Liver (tissue), 9 donors: ENCODE results near the gene DST. TPM values are rescaled to one million over a fixed set of nuclear protein-coding genes. Genes with fewer than 3 reads are reported as not detected.

Experiments used
- DNase-seq: peaks from one replicate; pipeline ENCODE4 v3.0.0-alpha.2; 2017; ENCODE audit warnings: low spot score
- H3K27ac ChIP-seq, 2 donors: one replicate each; pipeline ENCODE4 v1.7.0; 2013; ENCODE audit warnings: inconsistent platforms in 2 of 2, low read length in 2 of 2, control low read depth in 1 of 2, low read depth in 1 of 2, mild to moderate bottlenecking in 1 of 2
- H3K27me3 ChIP-seq, 4 donors: one replicate each; pipeline versions ENCODE4 v1.6.1 to v1.7.0; 2013; ENCODE audit warnings: low read length in 3 of 4, inconsistent platforms in 1 of 4, mild to moderate bottlenecking in 1 of 4, moderate library complexity in 1 of 4; ENCODE audit not compliant: control insufficient read depth in 4 of 4, insufficient read depth in 4 of 4
- H3K36me3 ChIP-seq, 4 donors: one replicate each; pipeline versions ENCODE4 v1.6.1 to v1.7.0; 2013; ENCODE audit warnings: low read length in 3 of 4, mild to moderate bottlenecking in 3 of 4, low read depth in 1 of 4, moderate library complexity in 1 of 4; ENCODE audit not compliant: control insufficient read depth in 4 of 4, insufficient read depth in 3 of 4
- H3K4me1 ChIP-seq, 4 donors: one replicate each; pipeline versions ENCODE4 v1.6.1 to v1.7.0; 2013; ENCODE audit warnings: low read length in 3 of 4, mild to moderate bottlenecking in 3 of 4, moderate library complexity in 1 of 4; ENCODE audit not compliant: control insufficient read depth in 4 of 4, insufficient read depth in 4 of 4
- H3K4me3 ChIP-seq, 3 donors: one replicate each; pipeline versions ENCODE4 v1.6.1 to v1.7.0; 2013; ENCODE audit warnings: low read length in 3 of 3, control low read depth in 1 of 3, low read depth in 1 of 3, mild to moderate bottlenecking in 1 of 3
- H3K9ac ChIP-seq, 2 donors: one replicate each; pipeline ENCODE4 v1.7.0; 2013; ENCODE audit warnings: low read length in 2 of 2, mild to moderate bottlenecking in 2 of 2, moderate library complexity in 2 of 2, control low read depth in 1 of 2, low read depth in 1 of 2
- H3K9me3 ChIP-seq, 4 donors: one replicate each; pipeline versions ENCODE4 v1.6.1 to v1.7.0; 2013; ENCODE audit warnings: low read length in 3 of 4; ENCODE audit not compliant: control insufficient read depth in 4 of 4
- EGR1 ChIP-seq, 2 donors: IDR thresholded peaks; 2 replicates each; pipeline ENCODE4 v1.6.1; 2016 to 2018; ENCODE audit warnings: antibody characterized with exemption in 2 of 2, low read depth in 2 of 2
- FOXA1 ChIP-seq: IDR thresholded peaks from 2 replicates; pipeline ENCODE4 v1.6.1; 2016; ENCODE audit warnings: antibody characterized with exemption
- FOXA2 ChIP-seq: IDR thresholded peaks from 2 replicates; pipeline ENCODE4 v1.6.1; 2016; ENCODE audit warnings: antibody characterized with exemption
- GABPA ChIP-seq, 2 donors: IDR thresholded peaks in 1 of 2; conservative IDR thresholded peaks in 1 of 2; 2 replicates each; pipeline ENCODE4 v1.6.1; 2016; ENCODE audit warnings: antibody characterized with exemption in 2 of 2, mild to moderate bottlenecking in 1 of 2, moderate library complexity in 1 of 2
- HNF4A ChIP-seq, 2 donors: conservative IDR thresholded peaks; 2 replicates each; pipeline ENCODE4 v1.6.1; 2016; ENCODE audit warnings: antibody characterized with exemption in 2 of 2, mild to moderate bottlenecking in 2 of 2
- JUND ChIP-seq, 2 donors: IDR thresholded peaks; 2 replicates each; pipeline ENCODE4 v1.6.1; 2016; ENCODE audit warnings: antibody characterized with exemption in 2 of 2
- MAX ChIP-seq: IDR thresholded peaks from 2 replicates; pipeline ENCODE4 v1.6.1; 2016; ENCODE audit warnings: antibody characterized with exemption
- NR2F2 ChIP-seq: IDR thresholded peaks from 2 replicates; pipeline ENCODE4 v1.6.1; 2016; ENCODE audit warnings: antibody characterized with exemption
- RAD21 ChIP-seq, 2 donors: IDR thresholded peaks; 2 replicates each; pipeline ENCODE4 v1.6.1; 2016; ENCODE audit warnings: antibody characterized with exemption in 2 of 2, mild to moderate bottlenecking in 2 of 2
- RXRA ChIP-seq, 2 donors: IDR thresholded peaks; 2 replicates each; pipeline ENCODE4 v1.6.1; 2017 to 2018; ENCODE audit warnings: antibody characterized with exemption in 2 of 2, mild to moderate bottlenecking in 1 of 2
- SP1 ChIP-seq: IDR thresholded peaks from 2 replicates; pipeline ENCODE4 v1.6.1; 2018; ENCODE audit warnings: antibody characterized with exemption, mild to moderate bottlenecking
- TAF1 ChIP-seq: conservative IDR thresholded peaks from 2 replicates; pipeline ENCODE4 v1.6.1; 2016; ENCODE audit warnings: antibody characterized with exemption, mild to moderate bottlenecking
- WGBS: extraction: QIAGEN DNeasy Blood & Tissue Kit; methylation state at CpG from one replicate; pipeline ENCODE4 v1.1.7; 2013; 5-methylcytosine and 5-hydroxymethylcytosine counted together
- polyA plus RNA-seq, 2 donors: library from polyadenylated mRNA; stranded (reverse) in 1 of 2; unstranded in 1 of 2; fragments of 200-250 nt in 1 of 2; fragments of >200 nt in 1 of 2; fragmentation: Nextera tagmentation in 1 of 2; extraction: Ambion mirVana in 1 of 2; gene quantifications; one replicate each; pipeline versions ENCODE4 v1.2.1 to v1.2.3, GENCODE V29; 2013 to 2015
- total RNA-seq, 2 donors: library from RNA; depleted of rRNA; stranded (reverse); fragments of >200 nt; gene quantifications; one replicate each; pipeline ENCODE4 v1.2.3, GENCODE V29; 2014
- TF ChIP-seq, protein P1 (sequence below): IDR thresholded peaks from 2 replicates; pipeline ENCODE4 v1.6.1; 2016; ENCODE audit warnings: antibody characterized with exemption
- TF ChIP-seq, protein P2 (sequence below): IDR thresholded peaks from 2 replicates; pipeline ENCODE4 v1.6.1; 2016; ENCODE audit warnings: antibody characterized with exemption
- TF ChIP-seq, protein P3 (sequence below): fragments of 150-350 bp; IDR thresholded peaks from 2 replicates; pipeline ENCODE4 v1.5.1; 2017; ENCODE audit warnings: improper control_type of control experiment, low read depth, low read length; ENCODE audit not compliant: missing input control
- donor health status: healthy.
- donor health status: healthy.
- donor health status: healthy.
- donor health status: healthy.
- donor health status: healthy.

DST gene
- total and polyA plus RNA-seq, 4 donors = 30.5 to 234 (median 86.7) TPM

GRCh38 chr6:56432194-56432593 lies 210.5 kb downstream of the DST start:
- H3K4me1 ChIP-seq = peaks cover 1 to 12% (median 5%) of the 10 kb centered on the region in 4 donors
- DNase-seq = no peak
- peaks cover 0 to 5% (median 2%) of the 10 kb centered on the region in 4 donors for H3K9me3 ChIP-seq
- TF ChIP-seq GABPA (IDR thresholded peaks at IDR 0.05 in 1 of 2, conservative IDR thresholded peaks at IDR 0.05 in 1 of 2) (no peak), MAX (no peak), TAF1 (no peak), FOXA1 (no peak), FOXA2 (no peak), JUND (IDR thresholded peaks at IDR 0.05) (no peak)
- TF ChIP-seq, protein P1, sequence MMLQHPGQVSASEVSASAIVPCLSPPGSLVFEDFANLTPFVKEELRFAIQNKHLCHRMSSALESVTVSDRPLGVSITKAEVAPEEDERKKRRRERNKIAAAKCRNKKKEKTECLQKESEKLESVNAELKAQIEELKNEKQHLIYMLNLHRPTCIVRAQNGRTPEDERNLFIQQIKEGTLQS = no peak
- TF ChIP-seq, protein P2, sequence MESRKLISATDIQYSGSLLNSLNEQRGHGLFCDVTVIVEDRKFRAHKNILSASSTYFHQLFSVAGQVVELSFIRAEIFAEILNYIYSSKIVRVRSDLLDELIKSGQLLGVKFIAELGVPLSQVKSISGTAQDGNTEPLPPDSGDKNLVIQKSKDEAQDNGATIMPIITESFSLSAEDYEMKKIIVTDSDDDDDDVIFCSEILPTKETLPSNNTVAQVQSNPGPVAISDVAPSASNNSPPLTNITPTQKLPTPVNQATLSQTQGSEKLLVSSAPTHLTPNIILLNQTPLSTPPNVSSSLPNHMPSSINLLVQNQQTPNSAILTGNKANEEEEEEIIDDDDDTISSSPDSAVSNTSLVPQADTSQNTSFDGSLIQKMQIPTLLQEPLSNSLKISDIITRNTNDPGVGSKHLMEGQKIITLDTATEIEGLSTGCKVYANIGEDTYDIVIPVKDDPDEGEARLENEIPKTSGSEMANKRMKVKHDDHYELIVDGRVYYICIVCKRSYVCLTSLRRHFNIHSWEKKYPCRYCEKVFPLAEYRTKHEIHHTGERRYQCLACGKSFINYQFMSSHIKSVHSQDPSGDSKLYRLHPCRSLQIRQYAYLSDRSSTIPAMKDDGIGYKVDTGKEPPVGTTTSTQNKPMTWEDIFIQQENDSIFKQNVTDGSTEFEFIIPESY = no peak
- no peak overlapping the region for H3K27ac ChIP-seq
- no peaks in the 10 kb centered on the region for H3K36me3 ChIP-seq
- no peak overlapping the region for H3K9ac ChIP-seq
- WGBS = 98% methylated on average over 24 of the region's 24 CpGs
- no peaks in the 10 kb centered on the region for H3K27me3 ChIP-seq
- H3K4me3 ChIP-seq = no peak overlapping the region

- Histone ChIP-seq H3K4me1 (peaks cover 0 to 3% (median 1%) of the 10 kb centered on the region in 4 donors), H3K9ac (no peak overlapping the region), H3K27ac (no peak overlapping the region), H3K9me3 (peaks cover 0 to 5% (median 2%) of the 10 kb centered on the region in 4 donors), H3K36me3 (no peaks in the 10 kb centered on the region), H3K27me3 (no peaks in the 10 kb centered on the region), H3K4me3 (no peak overlapping the region)
- TF ChIP-seq RXRA (IDR thresholded peaks at IDR 0.05) = no peak
- TF ChIP-seq, protein P2 = no peak
- TF ChIP-seq GABPA (IDR thresholded peaks at IDR 0.05 in 1 of 2, conservative IDR thresholded peaks at IDR 0.05 in 1 of 2) = no peak
- TF ChIP-seq EGR1 (IDR thresholded peaks at IDR 0.05; ENCODE audit: low read depth in 2 of 2) = no peak
- TF ChIP-seq NR2F2 = no peak
- no peak for TF ChIP-seq SP1
- TF ChIP-seq, protein P3, sequence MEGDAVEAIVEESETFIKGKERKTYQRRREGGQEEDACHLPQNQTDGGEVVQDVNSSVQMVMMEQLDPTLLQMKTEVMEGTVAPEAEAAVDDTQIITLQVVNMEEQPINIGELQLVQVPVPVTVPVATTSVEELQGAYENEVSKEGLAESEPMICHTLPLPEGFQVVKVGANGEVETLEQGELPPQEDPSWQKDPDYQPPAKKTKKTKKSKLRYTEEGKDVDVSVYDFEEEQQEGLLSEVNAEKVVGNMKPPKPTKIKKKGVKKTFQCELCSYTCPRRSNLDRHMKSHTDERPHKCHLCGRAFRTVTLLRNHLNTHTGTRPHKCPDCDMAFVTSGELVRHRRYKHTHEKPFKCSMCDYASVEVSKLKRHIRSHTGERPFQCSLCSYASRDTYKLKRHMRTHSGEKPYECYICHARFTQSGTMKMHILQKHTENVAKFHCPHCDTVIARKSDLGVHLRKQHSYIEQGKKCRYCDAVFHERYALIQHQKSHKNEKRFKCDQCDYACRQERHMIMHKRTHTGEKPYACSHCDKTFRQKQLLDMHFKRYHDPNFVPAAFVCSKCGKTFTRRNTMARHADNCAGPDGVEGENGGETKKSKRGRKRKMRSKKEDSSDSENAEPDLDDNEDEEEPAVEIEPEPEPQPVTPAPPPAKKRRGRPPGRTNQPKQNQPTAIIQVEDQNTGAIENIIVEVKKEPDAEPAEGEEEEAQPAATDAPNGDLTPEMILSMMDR = no peak
- TF ChIP-seq HNF4A (conservative IDR thresholded peaks at IDR 0.05) = no peak
- no peak for TF ChIP-seq RAD21 (IDR thresholded peaks at IDR 0.05)
- 94% methylated on average over 34 of the region's 34 CpGs for WGBS
- no peak for DNase-seq
Observed at GRCh38 chr6:56430629-56431600, 211.8 kb downstream of the DST start.
